HG03135 (cell line): Measurements from ENCODE around the gene INTS15.
"Not testable (repeated sequence)": the region's sequence is repeated elsewhere in the genome, so short reads cannot be mapped to it uniquely, and the experiment has no call there.

Source experiments
- ATAC-seq: cut with Tn5 transposase; IDR thresholded peaks from one replicate; pipeline ENCODE4 v1.9.1; 2021; ENCODE audit warnings: mild to moderate bottlenecking, moderate library complexity; ENCODE audit not compliant: unreplicated experiment

Gene INTS15

GRCh38 chr7:6616854-6617643 lies 27.2 kb downstream of the INTS15 start:
- ATAC-seq, result no peak

GRCh38 chr7:6618621-6619020 lies 28.8 kb downstream of the INTS15 start:
- no peak for ATAC-seq

DNA sequence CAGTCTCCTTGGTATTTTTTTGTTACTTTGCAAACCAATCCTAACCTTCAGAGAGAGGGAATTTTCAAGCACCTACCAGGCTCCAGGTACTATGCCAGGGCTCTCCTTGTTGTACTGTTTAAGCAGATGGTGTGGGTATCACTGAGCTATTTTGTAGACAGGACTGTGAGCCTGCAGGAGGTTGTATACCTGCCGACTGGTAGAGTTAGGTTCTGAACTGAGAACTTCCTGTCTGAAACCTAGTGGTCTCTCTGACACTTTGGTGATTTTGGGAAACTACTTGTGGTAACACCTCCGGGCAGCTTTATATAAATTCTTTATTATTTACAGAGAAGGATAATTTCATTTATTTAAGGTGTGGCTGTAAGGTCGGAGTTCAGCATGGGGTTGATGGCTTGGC lies 30.1 kb downstream of the INTS15 start:
- ATAC-seq, result no peak

- no peak for ATAC-seq
Observed at GRCh38 chr7:6621195-6622133, 31.6 kb downstream of the INTS15 start.

GRCh38 chr7:6622134-6622710 lies 32.4 kb downstream of the INTS15 start:
- no peak for ATAC-seq

- no peak for ATAC-seq
Observed at GRCh38 chr7:6623589-6624245, 33.9 kb downstream of the INTS15 start.

GRCh38 chr7:6624246-6624611 lies 34.4 kb downstream of the INTS15 start:
- ATAC-seq, result no peak

- ATAC-seq, result no peak
Observed at GRCh38 chr7:6628045-6628444, 38.2 kb downstream of the INTS15 start.

DNA sequence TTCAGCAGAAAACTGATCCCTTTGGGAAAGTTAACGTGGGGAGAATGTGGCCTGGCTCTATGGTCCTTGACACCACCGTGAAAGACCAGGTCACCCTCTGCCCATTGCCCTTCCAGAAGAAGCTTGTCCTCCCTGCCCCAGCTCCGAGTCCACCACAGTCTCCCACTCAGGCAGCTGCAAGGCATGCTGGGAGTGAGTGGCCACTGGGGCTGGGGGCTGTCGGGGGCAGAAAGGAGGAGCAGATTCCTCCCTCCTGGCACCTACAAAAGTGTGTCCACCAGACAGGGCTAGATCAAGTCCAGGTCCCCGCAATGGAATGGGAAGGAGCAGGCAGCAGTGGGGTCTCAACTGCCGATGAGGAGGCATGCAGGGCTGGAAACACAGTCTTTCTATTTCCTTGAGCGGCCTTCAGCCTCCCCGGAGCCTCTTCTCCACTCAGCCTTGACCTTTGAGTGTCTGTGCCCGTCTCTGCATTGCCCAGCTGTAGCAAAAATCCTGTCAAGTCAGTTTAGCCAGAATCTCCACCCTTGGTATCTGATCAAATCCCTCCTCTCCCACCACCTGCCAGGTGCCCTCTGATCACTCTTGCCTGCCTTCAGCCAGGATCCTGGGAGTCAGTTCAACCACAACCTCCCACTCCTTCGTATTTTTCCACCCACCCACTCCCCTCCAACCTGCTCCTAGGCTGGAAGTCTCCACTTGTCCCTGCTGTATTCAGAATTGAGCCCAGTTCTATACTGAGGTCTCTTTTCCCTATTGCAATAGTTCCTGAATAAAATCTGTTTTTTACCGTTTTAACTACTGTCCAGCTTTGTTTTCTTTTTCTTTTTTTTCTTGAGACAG lies 40.4 kb downstream of the INTS15 start:
- ATAC-seq, result no peak

DNA sequence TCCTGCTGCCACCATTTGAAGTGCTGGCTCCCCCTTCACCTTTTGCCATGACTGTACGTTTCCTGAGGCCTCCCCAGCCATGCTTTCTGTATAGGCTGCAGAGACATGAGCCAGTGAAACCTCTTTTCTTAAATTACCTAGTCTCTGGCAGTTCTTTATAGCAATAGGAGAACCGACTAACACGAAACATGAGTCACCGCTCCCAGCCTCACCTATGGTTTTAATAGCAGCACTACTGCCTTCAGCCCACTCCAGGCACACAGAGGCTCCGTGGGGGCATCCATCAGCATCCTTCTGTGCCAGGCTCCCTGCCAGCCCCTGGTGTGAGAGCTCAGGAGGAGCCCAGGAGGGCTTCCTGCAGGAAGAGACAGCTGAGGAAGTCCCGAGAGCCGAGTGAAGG lies 41.8 kb downstream of the INTS15 start:
- ATAC-seq, result no peak

DNA sequence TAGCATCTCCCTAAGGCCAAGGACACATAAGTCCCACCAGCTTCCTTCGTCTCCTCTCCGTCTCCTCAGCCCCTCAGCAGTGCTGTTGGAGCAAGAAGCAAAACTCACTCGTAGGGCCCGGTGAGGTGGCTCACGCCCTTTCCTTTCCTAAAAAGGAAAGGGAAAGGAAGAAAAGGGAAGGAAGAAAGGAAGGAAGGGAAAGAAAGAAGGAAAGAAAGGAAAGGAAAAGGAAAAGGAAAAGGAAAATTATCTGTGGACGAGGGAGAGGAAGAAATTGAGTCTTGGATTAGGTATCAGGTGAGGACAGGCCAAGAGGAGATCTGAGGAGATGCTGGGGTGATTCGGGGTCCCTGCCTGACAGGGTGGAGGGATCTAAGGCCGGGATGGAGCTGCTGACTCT lies 44.2 kb downstream of the INTS15 start:
- no peak for ATAC-seq

DNA sequence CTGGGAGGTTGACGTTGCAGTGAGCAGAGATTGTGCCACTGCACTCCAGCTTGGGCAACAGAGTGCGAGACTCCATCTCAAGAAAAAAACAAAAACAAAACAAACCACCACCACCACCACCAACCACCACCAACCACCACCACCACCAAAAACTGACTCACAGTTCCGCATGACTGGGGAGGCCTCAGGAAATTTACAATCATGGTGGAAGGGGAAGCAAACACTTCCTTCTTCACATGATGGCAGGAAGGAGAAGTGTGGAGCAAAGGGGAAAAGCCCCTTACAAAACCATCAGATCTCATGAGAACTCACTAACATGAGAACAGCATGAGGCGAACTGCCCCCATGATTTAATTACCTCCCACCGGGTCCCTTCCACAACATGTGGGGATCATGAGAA lies 45.1 kb downstream of the INTS15 start:
- not testable (repeated sequence) for ATAC-seq

GRCh38 chr7:6636741-6637543 lies 47.1 kb downstream of the INTS15 start, which contains the start of gene ZNF316:
Gene ZNF316 (plus strand): TSS chr7:6637318. CDS start chr7:6642410, 5,092 bp downstream.
- ATAC-seq, result peak; percentile 58

- peak; percentile 81 for ATAC-seq
Observed at GRCh38 chr7:6637544-6638229, 47.9 kb downstream of the INTS15 start.

GRCh38 chr7:6639032-6639431 lies 49.2 kb downstream of the INTS15 start:
- no peak for ATAC-seq

DNA sequence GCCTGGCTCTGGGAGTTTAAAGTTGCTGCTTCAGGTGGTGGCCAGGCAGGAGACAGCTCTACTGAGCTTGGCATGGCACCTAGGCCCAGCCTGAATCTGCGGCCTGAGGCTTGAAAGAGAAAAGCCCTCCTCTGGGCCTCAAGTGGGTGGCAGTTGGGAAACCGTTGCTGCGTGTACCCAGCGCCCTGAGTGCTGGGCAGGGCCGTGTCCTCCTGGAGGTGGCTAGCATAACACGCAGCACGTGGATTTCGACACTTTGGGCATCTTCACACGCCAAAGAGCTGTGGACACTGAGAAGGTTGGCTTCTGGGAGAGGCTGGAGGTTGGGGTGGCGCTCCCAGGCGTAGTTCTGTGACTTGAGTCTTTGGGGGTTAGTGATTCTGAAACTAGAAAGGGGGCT lies 49.8 kb downstream of the INTS15 start:
- ATAC-seq, result no peak

DNA sequence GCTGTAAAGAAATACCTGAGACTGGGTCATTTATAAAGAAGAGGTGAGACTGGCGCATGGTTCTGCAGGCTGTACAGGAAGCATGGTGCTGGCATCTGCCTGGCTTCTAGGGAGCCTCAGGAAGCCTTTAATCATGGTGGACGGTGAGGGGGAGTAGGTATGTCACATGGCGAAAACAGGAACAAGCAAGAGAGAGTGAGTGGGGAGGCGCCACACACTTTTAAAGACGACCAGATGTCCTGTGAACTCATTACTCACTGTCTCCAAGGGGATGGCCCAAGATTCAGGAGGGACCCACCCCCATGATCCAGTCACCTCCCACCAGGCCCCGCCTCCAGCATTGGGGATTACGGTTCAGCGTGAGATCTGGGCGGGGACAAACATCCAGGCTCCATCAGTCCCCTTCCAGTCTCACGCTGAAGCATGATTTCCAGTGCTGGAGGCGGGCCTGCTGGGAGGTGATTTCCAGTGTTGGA lies 50.5 kb downstream of the INTS15 start:
- ATAC-seq, result no peak

DNA sequence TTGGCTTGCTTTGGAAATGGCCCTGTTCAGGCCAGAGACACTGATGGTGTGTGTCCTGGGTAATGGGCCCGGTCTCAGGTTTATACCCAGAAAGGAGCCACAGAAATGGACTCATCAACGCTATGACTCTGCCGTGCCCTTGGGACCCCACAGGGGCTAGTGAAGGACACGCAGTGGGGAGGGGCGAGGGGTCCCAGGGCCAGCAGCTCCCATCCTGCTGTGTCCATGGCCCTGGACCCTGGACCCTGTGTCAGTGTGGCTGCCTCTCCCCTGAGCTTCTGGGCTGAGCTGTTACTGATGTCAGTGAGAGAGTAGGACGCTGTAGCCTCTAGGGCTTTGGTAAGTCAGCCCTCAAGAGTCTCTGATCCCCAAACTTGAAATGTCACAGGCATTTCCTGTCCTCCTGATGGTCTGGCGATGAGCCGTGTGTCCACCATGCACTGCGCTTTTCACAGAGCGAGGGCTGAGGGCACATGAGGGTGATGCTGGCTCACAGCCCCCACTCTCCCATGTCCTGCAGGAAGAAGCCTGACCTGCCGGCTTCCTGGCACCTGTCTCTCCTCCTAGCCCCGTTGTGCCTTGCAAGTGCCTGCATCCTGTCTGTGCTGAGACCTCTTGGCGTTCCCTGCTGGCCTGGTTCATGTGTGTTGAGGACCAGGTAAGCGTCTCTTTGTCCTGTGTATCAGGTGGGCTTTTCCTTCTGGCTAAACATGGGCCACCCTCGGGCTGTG lies 51.6 kb downstream of the INTS15 start:
- ATAC-seq, result no peak
